Measurements from ENCODE around the gene TPRN. TPM values are rescaled to one million over a fixed set of nuclear protein-coding genes. Genes with fewer than 3 reads are reported as not detected.

The TPRN gene
- total RNA-seq, 1 donor from 2014 or later: 19.8 TPM

DNA sequence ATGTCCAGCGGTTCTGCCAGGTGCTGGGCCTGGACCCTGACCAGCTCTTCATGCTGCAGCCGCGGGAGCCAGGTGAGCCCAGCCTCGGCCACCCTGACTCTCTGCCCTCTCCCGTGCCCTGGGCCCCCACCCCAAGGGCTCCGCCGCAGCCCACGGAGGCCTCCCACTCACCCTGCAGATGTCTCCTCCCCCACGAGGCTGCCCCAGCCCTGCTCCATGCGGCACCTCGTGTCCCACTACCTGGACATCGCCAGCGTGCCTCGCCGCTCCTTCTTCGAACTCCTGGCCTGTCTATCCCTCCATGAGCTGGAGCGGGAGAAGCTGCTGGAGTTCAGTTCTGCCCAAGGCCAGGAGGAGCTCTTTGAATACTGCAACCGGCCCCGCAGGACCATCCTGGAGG lies 14.1 kb upstream of the TPRN start:
- TF ChIP-seq, protein P1, sequence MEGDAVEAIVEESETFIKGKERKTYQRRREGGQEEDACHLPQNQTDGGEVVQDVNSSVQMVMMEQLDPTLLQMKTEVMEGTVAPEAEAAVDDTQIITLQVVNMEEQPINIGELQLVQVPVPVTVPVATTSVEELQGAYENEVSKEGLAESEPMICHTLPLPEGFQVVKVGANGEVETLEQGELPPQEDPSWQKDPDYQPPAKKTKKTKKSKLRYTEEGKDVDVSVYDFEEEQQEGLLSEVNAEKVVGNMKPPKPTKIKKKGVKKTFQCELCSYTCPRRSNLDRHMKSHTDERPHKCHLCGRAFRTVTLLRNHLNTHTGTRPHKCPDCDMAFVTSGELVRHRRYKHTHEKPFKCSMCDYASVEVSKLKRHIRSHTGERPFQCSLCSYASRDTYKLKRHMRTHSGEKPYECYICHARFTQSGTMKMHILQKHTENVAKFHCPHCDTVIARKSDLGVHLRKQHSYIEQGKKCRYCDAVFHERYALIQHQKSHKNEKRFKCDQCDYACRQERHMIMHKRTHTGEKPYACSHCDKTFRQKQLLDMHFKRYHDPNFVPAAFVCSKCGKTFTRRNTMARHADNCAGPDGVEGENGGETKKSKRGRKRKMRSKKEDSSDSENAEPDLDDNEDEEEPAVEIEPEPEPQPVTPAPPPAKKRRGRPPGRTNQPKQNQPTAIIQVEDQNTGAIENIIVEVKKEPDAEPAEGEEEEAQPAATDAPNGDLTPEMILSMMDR (IDR thresholded peaks at IDR 0.05): no peak
- H3K9me3 Mint-ChIP-seq (ENCODE audit: unreplicated experiment): no peaks in the 10 kb centered on the region
- H3K27me3 Mint-ChIP-seq (ENCODE audit: unreplicated experiment): no peaks in the 10 kb centered on the region
- no peak overlapping the region for H3K27ac Mint-ChIP-seq (ENCODE audit: unreplicated experiment)
- no peak for DNase-seq (ENCODE audit: extremely low spot score, unreplicated experiment)
- peaks cover 5% of the 10 kb centered on the region for H3K4me1 Mint-ChIP-seq (ENCODE audit: unreplicated experiment)
- H3K36me3 Mint-ChIP-seq (ENCODE audit: unreplicated experiment): peaks cover 3% of the 10 kb centered on the region
- no peak overlapping the region for H3K4me3 Mint-ChIP-seq (ENCODE audit: unreplicated experiment)

DNA sequence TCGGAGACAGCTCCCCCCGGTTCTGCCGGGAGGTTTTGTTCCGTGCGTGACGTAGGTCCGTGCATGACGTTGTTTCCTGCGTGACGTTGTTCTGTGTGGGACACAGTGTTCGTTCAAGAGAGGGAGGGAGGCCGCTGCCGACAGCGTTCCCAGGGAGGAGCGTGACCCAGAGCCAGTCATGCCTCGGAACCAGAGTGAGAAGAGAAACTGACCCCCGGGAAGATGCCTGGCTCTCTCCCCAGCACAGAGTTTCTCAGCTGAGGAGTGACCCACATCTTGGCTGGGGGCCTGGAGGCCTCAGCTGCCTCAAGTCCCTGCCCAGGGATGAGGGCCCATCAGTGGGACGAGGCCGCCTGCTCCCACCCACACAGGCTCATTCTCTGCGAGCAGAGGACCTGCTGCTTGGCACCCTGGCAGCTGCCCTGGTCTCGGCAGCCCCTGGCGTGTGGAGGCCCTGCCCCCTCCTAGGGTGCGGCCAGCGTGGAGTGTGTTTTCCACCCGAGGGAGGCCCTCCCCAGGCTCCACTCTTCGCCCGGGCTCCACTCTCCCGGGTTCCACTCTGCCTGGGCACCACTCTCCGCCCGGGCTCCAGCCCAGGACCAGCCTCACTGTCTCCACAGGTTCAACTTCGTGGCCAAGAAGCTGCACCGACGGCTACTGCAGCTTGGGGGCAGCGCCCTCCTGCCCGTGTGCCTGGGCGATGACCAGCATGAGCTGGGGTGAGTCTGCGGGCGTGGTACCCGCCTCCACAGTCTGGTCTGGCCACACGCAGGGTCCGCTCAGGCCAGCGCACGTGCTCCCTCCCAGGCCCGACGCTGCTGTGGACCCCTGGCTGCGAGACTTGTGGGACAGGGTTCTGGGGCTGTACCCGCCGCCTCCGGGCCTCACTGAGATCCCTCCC lies 12.9 kb upstream of the TPRN start:
- no peaks in the 10 kb centered on the region for H3K9me3 Mint-ChIP-seq (ENCODE audit: unreplicated experiment)
- H3K4me1 Mint-ChIP-seq (ENCODE audit: unreplicated experiment): no peaks in the 10 kb centered on the region
- H3K27ac Mint-ChIP-seq (ENCODE audit: unreplicated experiment): no peak overlapping the region
- no peak overlapping the region for H3K4me3 Mint-ChIP-seq (ENCODE audit: unreplicated experiment)
- no peak for DNase-seq (ENCODE audit: extremely low spot score, unreplicated experiment)
- H3K27me3 Mint-ChIP-seq (ENCODE audit: unreplicated experiment): no peaks in the 10 kb centered on the region
- TF ChIP-seq, protein P1 (IDR thresholded peaks at IDR 0.05): peak; percentile 29
- peaks cover 3% of the 10 kb centered on the region for H3K36me3 Mint-ChIP-seq (ENCODE audit: unreplicated experiment)

DNA sequence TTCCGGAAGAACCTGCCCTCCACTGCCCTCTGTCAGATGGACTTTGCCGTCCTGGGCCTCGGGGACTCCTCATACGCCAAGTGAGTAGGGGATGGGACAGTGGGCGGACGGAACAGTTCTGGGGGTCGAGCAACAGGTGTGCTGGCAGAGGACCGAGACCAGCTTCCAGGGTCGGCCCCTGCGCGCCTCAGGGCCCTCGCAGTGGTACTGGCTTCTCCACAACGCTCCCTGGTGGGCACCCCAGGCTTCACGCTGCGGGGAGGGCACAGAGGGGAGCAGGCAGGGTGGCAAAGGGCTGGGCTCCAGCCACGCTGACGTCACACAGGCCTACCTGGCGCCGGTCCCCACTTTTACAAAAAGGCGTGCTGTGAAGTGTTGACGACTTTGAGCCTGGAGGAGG lies 12.0 kb upstream of the TPRN start:
- peaks cover 5% of the 10 kb centered on the region for H3K36me3 Mint-ChIP-seq (ENCODE audit: unreplicated experiment)
- no peaks in the 10 kb centered on the region for H3K9me3 Mint-ChIP-seq (ENCODE audit: unreplicated experiment)
- H3K27ac Mint-ChIP-seq (ENCODE audit: unreplicated experiment): no peak overlapping the region
- no peaks in the 10 kb centered on the region for H3K27me3 Mint-ChIP-seq (ENCODE audit: unreplicated experiment)
- no peak overlapping the region for H3K4me3 Mint-ChIP-seq (ENCODE audit: unreplicated experiment)
- H3K4me1 Mint-ChIP-seq (ENCODE audit: unreplicated experiment): peaks cover under 1% of the 10 kb centered on the region
- TF ChIP-seq, protein P1 (IDR thresholded peaks at IDR 0.05): no peak
- DNase-seq (ENCODE audit: extremely low spot score, unreplicated experiment): no peak

- Mint-ChIP-seq H3K9me3 (ENCODE audit: unreplicated experiment) (no peaks in the 10 kb centered on the region), H3K4me1 (ENCODE audit: unreplicated experiment) (peaks cover 10% of the 10 kb centered on the region), H3K4me3 (ENCODE audit: unreplicated experiment) (no peak overlapping the region), H3K27ac (ENCODE audit: unreplicated experiment) (no peak overlapping the region), H3K27me3 (ENCODE audit: unreplicated experiment) (no peaks in the 10 kb centered on the region), H3K36me3 (ENCODE audit: unreplicated experiment) (peaks cover 11% of the 10 kb centered on the region)
- DNase-seq (ENCODE audit: extremely low spot score, unreplicated experiment): no peak
- TF ChIP-seq, protein P1 (IDR thresholded peaks at IDR 0.05): no peak
Measured at GRCh38 chr9:137211532-137211931, 11.0 kb upstream of the TPRN start.

GRCh38 chr9:137206602-137207001 lies 6.1 kb upstream of the TPRN start:
- peak overlapping the region; percentile 19 for H3K27ac Mint-ChIP-seq (ENCODE audit: unreplicated experiment)
- H3K27me3 Mint-ChIP-seq (ENCODE audit: unreplicated experiment): no peaks in the 10 kb centered on the region
- H3K4me1 Mint-ChIP-seq (ENCODE audit: unreplicated experiment): peaks cover 41% of the 10 kb centered on the region
- peak overlapping the region; percentile 86 for H3K4me3 Mint-ChIP-seq (ENCODE audit: unreplicated experiment)
- H3K36me3 Mint-ChIP-seq (ENCODE audit: unreplicated experiment): peaks cover 8% of the 10 kb centered on the region
- TF ChIP-seq, protein P1 (IDR thresholded peaks at IDR 0.05): no peak
- no peak for DNase-seq (ENCODE audit: extremely low spot score, unreplicated experiment)
- no peaks in the 10 kb centered on the region for H3K9me3 Mint-ChIP-seq (ENCODE audit: unreplicated experiment)

Data from osteocyte (in vitro differentiated cells).